Measurements from ENCODE around the gene PDF.
"Not testable (repeated sequence)": the region's sequence is repeated elsewhere in the genome, so short reads cannot be mapped to it uniquely, and the experiment has no call there.

Gene PDF

DNA sequence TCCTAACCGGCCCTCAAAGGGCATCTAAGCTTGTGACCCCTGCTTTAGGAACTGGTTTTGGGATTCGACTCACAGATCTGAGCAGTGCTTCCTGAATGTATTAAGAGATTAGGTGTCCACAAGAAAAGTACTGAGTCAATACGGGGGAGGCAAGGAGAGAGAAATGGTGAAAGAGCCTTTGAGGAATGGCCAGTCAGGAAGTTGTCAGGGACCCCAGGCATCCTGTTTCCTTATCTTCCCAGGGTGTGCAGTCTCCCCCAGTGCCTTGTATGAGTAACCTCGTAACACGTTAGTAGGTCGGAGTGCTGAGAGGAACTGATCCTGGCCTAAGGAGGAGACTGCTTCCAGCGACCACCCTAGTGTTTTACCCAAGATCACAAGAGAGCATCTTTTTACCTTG lies 37.6 kb upstream of the PDF start:
- Histone ChIP-seq H3K9ac (ENCODE audit: insufficient read length, low read depth) (no peak overlapping the region), H3K27me3 (ENCODE audit: insufficient read depth, insufficient read length) (no peaks in the 10 kb centered on the region), H3K36me3 (ENCODE audit: insufficient read depth, insufficient read length, low read length) (peaks cover 89% of the 10 kb centered on the region), H3K4me3 (ENCODE audit: insufficient read length, low read depth) (no peak overlapping the region), H3K9me3 (ENCODE audit: insufficient read depth, low read length) (no peaks in the 10 kb centered on the region), H3K4me1 (ENCODE audit: insufficient read depth, insufficient read length) (peaks cover 3% of the 10 kb centered on the region)
- DNase-seq (ENCODE audit: low read depth, low spot score) = no peak
- TF ChIP-seq ZNF274 (IDR thresholded peaks at IDR 0.05; ENCODE audit: low read depth, low read length) (no peak), YY1 (IDR thresholded peaks at IDR 0.05; ENCODE audit: insufficient read depth, insufficient read length) (no peak), SUZ12 (IDR thresholded peaks at IDR 0.05; ENCODE audit: extremely low read depth, insufficient read depth, insufficient read length) (no peak)

DNA sequence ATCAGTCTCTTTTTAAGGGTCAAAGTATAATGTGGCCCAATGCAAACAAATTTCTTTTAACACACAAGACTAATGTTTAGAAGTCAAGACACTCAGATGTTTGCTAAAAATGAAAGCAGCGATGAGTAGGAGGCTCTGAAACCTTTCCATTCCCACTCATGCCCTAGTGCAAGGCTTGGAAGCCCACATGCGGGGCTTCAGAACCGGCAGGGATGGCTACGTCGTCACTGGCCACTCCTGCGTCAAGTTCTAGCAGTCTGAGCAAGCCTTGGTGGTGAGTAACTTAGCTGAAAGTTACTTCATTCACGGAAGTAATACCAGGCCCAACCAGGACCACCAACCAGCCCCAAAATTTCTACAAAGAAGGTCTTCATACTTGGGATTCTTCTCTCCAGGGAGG lies 36.0 kb upstream of the PDF start:
- TF ChIP-seq YY1 (IDR thresholded peaks at IDR 0.05; ENCODE audit: insufficient read depth, insufficient read length) = no peak
- TF ChIP-seq SUZ12 (IDR thresholded peaks at IDR 0.05; ENCODE audit: extremely low read depth, insufficient read depth, insufficient read length) = no peak
- TF ChIP-seq ZNF274 (IDR thresholded peaks at IDR 0.05; ENCODE audit: low read depth, low read length) = no peak
- Histone ChIP-seq H3K27me3 (ENCODE audit: insufficient read depth, insufficient read length) (no peaks in the 10 kb centered on the region), H3K4me3 (ENCODE audit: insufficient read length, low read depth) (no peak overlapping the region), H3K9me3 (ENCODE audit: insufficient read depth, low read length) (no peaks in the 10 kb centered on the region), H3K9ac (ENCODE audit: insufficient read length, low read depth) (no peak overlapping the region), H3K36me3 (ENCODE audit: insufficient read depth, insufficient read length, low read length) (peaks cover 79% of the 10 kb centered on the region), H3K4me1 (ENCODE audit: insufficient read depth, insufficient read length) (peaks cover 3% of the 10 kb centered on the region)
- DNase-seq (ENCODE audit: low read depth, low spot score) = no peak

DNA sequence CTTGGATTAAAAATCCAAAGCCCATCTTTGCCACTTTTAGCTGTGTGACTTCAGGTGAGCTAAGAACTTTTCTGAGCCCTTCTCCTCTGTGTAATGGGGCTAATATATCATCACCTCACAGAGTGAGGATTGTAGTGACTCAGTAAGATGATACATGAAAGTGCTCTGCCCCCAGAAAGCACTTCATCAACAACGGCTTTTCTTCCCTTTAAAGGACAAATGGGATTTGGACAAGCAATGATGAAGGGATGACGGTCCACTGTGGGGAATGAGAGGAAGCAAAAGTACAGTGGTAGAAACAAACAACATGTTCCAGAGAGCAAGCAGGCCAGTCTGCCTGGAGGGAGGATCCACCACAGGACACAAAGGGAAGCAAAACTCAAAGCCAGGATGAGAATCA lies 35.5 kb upstream of the PDF start:
- H3K4me3 ChIP-seq (ENCODE audit: insufficient read length, low read depth) = no peak overlapping the region
- no peak for DNase-seq (ENCODE audit: low read depth, low spot score)
- peaks cover 80% of the 10 kb centered on the region for H3K36me3 ChIP-seq (ENCODE audit: insufficient read depth, insufficient read length, low read length)
- H3K9me3 ChIP-seq (ENCODE audit: insufficient read depth, low read length) = no peaks in the 10 kb centered on the region
- no peaks in the 10 kb centered on the region for H3K27me3 ChIP-seq (ENCODE audit: insufficient read depth, insufficient read length)
- no peak overlapping the region for H3K9ac ChIP-seq (ENCODE audit: insufficient read length, low read depth)
- TF ChIP-seq ZNF274 (IDR thresholded peaks at IDR 0.05; ENCODE audit: low read depth, low read length) (no peak), YY1 (IDR thresholded peaks at IDR 0.05; ENCODE audit: insufficient read depth, insufficient read length) (no peak), SUZ12 (IDR thresholded peaks at IDR 0.05; ENCODE audit: extremely low read depth, insufficient read depth, insufficient read length) (no peak)
- peaks cover 3% of the 10 kb centered on the region for H3K4me1 ChIP-seq (ENCODE audit: insufficient read depth, insufficient read length)

DNA sequence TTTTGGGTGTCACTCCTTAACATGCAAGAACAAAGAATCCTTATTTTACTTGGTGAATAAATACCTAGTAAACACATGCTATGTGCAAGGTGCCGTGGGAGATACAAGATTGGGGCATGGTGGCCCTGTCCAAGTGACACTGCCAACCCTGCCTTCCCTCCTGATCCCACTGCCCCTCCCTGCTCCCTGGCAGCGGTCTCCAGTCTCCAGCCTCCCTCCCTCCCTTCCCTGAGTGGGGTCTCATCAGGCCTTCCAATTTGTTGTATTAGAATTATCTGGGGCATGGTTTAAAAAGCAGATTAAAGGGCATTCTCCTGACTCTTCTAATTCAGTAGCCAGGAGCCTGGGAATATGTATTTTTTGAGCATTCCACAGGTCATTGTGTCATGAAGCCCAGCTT lies 33.7 kb upstream of the PDF start:
- Histone ChIP-seq H3K27me3 (ENCODE audit: insufficient read depth, insufficient read length) (no peaks in the 10 kb centered on the region), H3K9ac (ENCODE audit: insufficient read length, low read depth) (no peak overlapping the region), H3K36me3 (ENCODE audit: insufficient read depth, insufficient read length, low read length) (peaks cover 65% of the 10 kb centered on the region), H3K4me3 (ENCODE audit: insufficient read length, low read depth) (no peak overlapping the region), H3K4me1 (ENCODE audit: insufficient read depth, insufficient read length) (peaks cover 3% of the 10 kb centered on the region), H3K9me3 (ENCODE audit: insufficient read depth, low read length) (no peaks in the 10 kb centered on the region)
- no peak for DNase-seq (ENCODE audit: low read depth, low spot score)
- TF ChIP-seq SUZ12 (IDR thresholded peaks at IDR 0.05; ENCODE audit: extremely low read depth, insufficient read depth, insufficient read length) = no peak
- no peak for TF ChIP-seq YY1 (IDR thresholded peaks at IDR 0.05; ENCODE audit: insufficient read depth, insufficient read length)
- no peak for TF ChIP-seq ZNF274 (IDR thresholded peaks at IDR 0.05; ENCODE audit: low read depth, low read length)

DNA sequence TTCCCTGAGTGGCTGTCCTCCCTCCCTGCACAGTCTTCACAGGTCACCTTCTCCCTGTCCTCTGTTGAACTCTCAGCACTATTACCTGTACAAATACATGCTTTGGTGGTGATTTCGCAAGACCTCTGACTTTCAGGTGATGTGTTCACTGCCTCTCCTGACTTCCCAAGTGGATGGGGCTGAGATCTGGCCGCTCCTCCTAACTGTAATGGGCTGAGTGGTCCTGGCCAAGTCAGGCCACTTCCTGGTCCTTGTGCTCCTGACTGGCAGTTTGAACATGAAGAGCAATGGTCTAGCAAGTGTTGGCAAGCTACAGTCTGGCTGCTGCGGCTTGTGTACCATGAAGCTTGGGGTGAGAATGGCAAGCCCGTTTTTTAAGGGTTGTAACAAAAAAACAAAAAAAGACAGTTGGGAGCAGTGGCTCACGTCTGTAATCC lies 32.9 kb upstream of the PDF start:
- no peak for DNase-seq (ENCODE audit: low read depth, low spot score)
- Histone ChIP-seq H3K9ac (ENCODE audit: insufficient read length, low read depth) (no peak overlapping the region), H3K36me3 (ENCODE audit: insufficient read depth, insufficient read length, low read length) (peaks cover 62% of the 10 kb centered on the region), H3K4me3 (ENCODE audit: insufficient read length, low read depth) (no peak overlapping the region), H3K27me3 (ENCODE audit: insufficient read depth, insufficient read length) (no peaks in the 10 kb centered on the region), H3K9me3 (ENCODE audit: insufficient read depth, low read length) (no peaks in the 10 kb centered on the region), H3K4me1 (ENCODE audit: insufficient read depth, insufficient read length) (peaks cover 3% of the 10 kb centered on the region)
- no peak for TF ChIP-seq SUZ12 (IDR thresholded peaks at IDR 0.05; ENCODE audit: extremely low read depth, insufficient read depth, insufficient read length)
- no peak for TF ChIP-seq ZNF274 (IDR thresholded peaks at IDR 0.05; ENCODE audit: low read depth, low read length)
- TF ChIP-seq YY1 (IDR thresholded peaks at IDR 0.05; ENCODE audit: insufficient read depth, insufficient read length) = no peak

DNA sequence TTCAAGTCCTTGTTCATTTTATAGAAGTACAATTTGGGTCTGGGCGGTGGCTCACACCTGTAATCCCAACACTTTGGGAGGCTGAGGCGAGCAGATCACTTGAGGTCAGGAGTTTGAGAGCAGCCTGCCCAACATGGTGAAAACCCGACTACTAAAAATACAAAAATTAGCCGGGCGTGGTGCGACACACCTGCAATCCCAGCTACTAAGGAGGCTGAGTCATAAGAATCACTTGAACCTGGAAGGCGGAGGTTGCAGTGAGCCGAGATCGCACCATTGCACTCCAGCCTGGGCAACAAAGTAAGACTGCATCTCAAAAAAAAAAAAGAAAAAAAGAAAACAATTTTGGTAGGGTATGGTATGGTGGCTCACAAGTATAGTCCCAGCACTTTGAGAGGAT lies 29.7 kb upstream of the PDF start:
- not testable (repeated sequence) for H3K9me3 ChIP-seq (ENCODE audit: insufficient read depth, low read length); H3K4me1 ChIP-seq (ENCODE audit: insufficient read depth, insufficient read length); H3K4me3 ChIP-seq (ENCODE audit: insufficient read length, low read depth); H3K9ac ChIP-seq (ENCODE audit: insufficient read length, low read depth); DNase-seq (ENCODE audit: low read depth, low spot score); H3K27me3 ChIP-seq (ENCODE audit: insufficient read depth, insufficient read length)
- H3K36me3 ChIP-seq (ENCODE audit: insufficient read depth, insufficient read length, low read length) = peaks cover 46% of the 10 kb centered on the region

DNA sequence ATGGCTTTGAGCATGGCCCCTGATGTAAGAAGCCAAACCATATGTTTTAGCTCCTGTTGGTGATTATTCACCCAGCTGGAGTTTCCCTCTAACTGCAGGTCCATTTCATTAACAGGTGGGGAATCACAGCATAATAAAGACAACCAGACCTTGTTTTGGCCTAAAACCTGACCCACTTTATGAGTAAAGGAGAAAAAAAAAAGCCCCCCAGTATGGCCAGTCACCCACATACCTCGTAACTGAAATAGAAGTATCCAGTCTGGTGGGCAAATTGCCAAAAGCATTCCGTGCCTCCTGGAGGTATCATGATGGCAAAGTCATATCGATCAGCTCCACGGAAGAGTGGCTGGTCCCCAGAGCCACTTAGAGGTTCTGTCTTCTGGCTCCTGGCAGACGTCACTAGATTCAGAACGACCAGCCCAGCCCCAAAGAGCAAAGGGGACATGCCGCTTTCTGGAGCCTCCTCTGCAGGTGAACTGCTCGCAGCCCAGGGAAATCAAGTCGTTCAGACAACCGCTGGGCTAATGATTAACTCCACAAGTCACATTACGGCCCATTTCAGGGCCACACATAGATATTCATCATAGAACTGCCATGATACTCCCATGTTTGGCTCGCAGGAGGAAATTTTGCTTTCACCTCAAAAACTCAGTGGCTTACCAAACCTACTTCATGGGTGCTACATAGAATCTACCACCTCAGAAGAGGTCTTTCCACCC lies 21.1 kb upstream of the PDF start, which contains the start of gene TMED6:
Gene TMED6, minus strand, starts transcription at position 478 of the 719 bp plus-strand sequence. Its CDS starts 33 bp downstream, at position 445.
- DNase-seq (ENCODE audit: low read depth, low spot score) = no peak

More for the DNA sequence above, 21.1 kb upstream of the PDF start, which contains the start of gene TMED6:
- Histone ChIP-seq H3K27me3 (ENCODE audit: insufficient read depth, insufficient read length) (no peaks in the 10 kb centered on the region), H3K36me3 (ENCODE audit: insufficient read depth, insufficient read length, low read length) (peaks cover 33% of the 10 kb centered on the region), H3K9me3 (ENCODE audit: insufficient read depth, low read length) (no peaks in the 10 kb centered on the region), H3K4me3 (ENCODE audit: insufficient read length, low read depth) (no peak within 1 kb of the TSS), H3K9ac (ENCODE audit: insufficient read length, low read depth) (no peak within 1 kb of the TSS), H3K4me1 (ENCODE audit: insufficient read depth, insufficient read length) (no peaks in the 10 kb centered on the region)
- TF ChIP-seq ZNF274 (IDR thresholded peaks at IDR 0.05; ENCODE audit: low read depth, low read length) = no peak
- TF ChIP-seq YY1 (IDR thresholded peaks at IDR 0.05; ENCODE audit: insufficient read depth, insufficient read length) = no peak
- no peak for TF ChIP-seq SUZ12 (IDR thresholded peaks at IDR 0.05; ENCODE audit: extremely low read depth, insufficient read depth, insufficient read length)
